HG03060 (cell line): ENCODE results near the gene ZNF668.

Experiments used
- ATAC-seq: cut with Tn5 transposase; IDR thresholded peaks from one replicate; pipeline ENCODE4 v1.9.1; 2021; ENCODE audit warnings: low read depth, moderate number of reproducible peaks; ENCODE audit not compliant: unreplicated experiment

ZNF668 gene

GRCh38 chr16:31073970-31074813, at the start of gene ZNF668, which contains the start of gene ZNF646:
Gene ZNF668, minus strand, starts transcription at chr16:31074240. Its CDS starts 9,781 bp downstream, at chr16:31064459.
Gene ZNF646, plus strand, starts transcription at chr16:31074422. Its CDS starts 1,903 bp downstream, at chr16:31076325.
- peak; percentile 53 for ATAC-seq

GRCh38 chr16:31120129-31120528, 46.1 kb upstream of the ZNF668 start:
- ATAC-seq: no peak

GRCh38 chr16:31118223-31119155, 44.4 kb upstream of the ZNF668 start:
- no peak for ATAC-seq

- peak; percentile 89 for ATAC-seq
These were observed 43.6 kb upstream of the ZNF668 start, which contains the start of gene KAT8 for GRCh38 chr16:31117384-31118222. Gene KAT8, plus strand, starts transcription at chr16:31117664. Its CDS starts 18 bp downstream, at chr16:31117682.

- ATAC-seq: no peak
These were observed 40.4 kb upstream of the ZNF668 start for GRCh38 chr16:31114468-31114867.

GRCh38 chr16:31113121-31114120, 39.4 kb upstream of the ZNF668 start:
- no peak for ATAC-seq

GRCh38 chr16:31112711-31113110, 38.7 kb upstream of the ZNF668 start:
- ATAC-seq: no peak

- ATAC-seq: no peak
These were observed 37.9 kb upstream of the ZNF668 start for GRCh38 chr16:31111881-31112466.

- ATAC-seq: no peak
These were observed 36.3 kb upstream of the ZNF668 start for GRCh38 chr16:31110106-31111034.

- ATAC-seq: no peak
These were observed 35.6 kb upstream of the ZNF668 start for GRCh38 chr16:31109622-31110021.

- no peak for ATAC-seq
These were observed 34.9 kb upstream of the ZNF668 start for GRCh38 chr16:31108794-31109558.

GRCh38 chr16:31108035-31108793, 34.2 kb upstream of the ZNF668 start, which contains the start of gene BCKDK:
Gene BCKDK, plus strand, starts transcription at chr16:31108386. Its CDS starts 838 bp downstream, at chr16:31109224.
- ATAC-seq: peak; percentile 60

GRCh38 chr16:31107465-31107867, 33.4 kb upstream of the ZNF668 start:
- ATAC-seq: peak; percentile 42

- ATAC-seq: no peak
These were observed 32.7 kb upstream of the ZNF668 start for GRCh38 chr16:31106509-31107464.
